GM19452 (cell line): ENCODE measurements around the gene PCGF1.

Experiments used
- ATAC-seq: cut with Tn5 transposase; IDR thresholded peaks from one replicate; pipeline ENCODE4 v1.9.1; 2021; ENCODE audit not compliant: unreplicated experiment

Gene PCGF1

DNA sequence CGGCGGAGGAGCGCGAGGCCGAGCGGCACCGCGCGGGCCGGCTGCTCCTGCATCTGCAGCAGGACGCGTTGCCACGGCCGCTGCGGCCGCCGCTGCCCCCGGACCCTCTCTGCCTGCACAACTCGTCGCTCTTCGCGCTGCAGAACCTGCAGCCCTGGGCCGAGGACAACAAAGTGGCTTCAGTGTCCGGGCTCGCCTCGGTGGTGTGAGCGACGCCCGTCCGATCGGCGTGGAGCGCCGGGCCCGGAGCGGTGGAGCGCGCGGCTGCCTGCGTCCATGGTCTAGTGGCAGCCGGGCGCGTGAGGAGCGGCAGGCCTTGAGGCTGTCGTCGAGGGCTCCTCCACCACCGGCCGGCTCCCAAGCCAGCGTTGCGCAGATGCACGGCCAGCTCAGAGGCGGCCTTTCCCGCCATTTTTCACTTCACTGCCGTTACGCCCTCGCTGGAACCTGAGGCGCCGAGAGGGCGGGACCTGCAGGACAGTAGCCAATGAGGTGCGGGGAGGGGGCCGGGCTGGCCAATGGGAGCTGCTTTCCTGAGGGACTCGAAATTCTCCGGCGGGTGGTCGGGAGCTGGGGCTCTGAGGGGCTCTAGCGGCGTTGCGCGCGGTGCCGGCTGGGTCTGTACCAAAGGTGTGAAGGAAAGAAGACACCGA is 8.6 kb upstream of the PCGF1 start:
- ATAC-seq = peak; percentile 64

GRCh38 chr2:74515271-74515980 is 7.9 kb upstream of the PCGF1 start:
- peak; percentile 14 for ATAC-seq

- no peak for ATAC-seq
Observed at GRCh38 chr2:74514368-74515270, 7.1 kb upstream of the PCGF1 start, which contains the start of gene TLX2. TSS of gene TLX2 (plus strand) at chr2:74514450. CDS start at chr2:74514807, 357 bp downstream.

DNA sequence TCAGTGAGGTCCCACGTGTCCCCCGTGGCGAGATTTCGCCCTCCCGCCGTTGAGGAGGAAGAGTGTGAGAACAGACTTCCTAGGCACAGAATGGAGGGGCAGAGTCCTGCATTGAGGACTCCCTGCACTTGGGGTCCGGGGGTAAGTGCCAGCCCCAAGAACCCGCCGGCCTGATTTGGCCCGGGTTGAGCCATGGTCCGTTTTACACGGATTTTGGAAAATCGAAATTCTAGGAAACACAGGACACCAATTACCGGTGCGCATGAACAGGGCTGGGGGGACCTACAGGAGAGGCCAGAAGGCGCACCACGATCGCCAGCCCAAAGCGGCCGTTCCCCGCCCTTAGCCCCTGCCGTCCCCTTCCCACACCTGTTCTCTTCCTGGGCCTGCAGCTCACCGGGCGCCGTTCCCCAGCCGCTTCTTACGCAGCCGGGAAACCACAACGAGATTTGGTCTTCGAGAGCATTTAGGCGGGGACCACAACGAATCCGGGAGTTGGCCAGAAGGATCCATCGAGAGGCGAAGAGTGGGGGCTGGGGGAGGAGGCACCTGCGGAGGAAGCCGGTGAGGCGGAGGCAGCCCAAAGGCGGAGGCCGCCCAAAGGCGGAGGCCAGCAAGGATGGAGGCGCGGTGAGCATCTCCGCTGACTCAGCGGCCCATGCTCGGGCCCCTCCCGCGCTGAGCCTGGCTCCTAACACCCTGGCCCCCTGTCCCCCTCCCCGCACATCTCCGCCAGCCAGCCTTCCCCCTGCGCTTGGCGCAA is 6.3 kb upstream of the PCGF1 start:
- no peak for ATAC-seq

DNA sequence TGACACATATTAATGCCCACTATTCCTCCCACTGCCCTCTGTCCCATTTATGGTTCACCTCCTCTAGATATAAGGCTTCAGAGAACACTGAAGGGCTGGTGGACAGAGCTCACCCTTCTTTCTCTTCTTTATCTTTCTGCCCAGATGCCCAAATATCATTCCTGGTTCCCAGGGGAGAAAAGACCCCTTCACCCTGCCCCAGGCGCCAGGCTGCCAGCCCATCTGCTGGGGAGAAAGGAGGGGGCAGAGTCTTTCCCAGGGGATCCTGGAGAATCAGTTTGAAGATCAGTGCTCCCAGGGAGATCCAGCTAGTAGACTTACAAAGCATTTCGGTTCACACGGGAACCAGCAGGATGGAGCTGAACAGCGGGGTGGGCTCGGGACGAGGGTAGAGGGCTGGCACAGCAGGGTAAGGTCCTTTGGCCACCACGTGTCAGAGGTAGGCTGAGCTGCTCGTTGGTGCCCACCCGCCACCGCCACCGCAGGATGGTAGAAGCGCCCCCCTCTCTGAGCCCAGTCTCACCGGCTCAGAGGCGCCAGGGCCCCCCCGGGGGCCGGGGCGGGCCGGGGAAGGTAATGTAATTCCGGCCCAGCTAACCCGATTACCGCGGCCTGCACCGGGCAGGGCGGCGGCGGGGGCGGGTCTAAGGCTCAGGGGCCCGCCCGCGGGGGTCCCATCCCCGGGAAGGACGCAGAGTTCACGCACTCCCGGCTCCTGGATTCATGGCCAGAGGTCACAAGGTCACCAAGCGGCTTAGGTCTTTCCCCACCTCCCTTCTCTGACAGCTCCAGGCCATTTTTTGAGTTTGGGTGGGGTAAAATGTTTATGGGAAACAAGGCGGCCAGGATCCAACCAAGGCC is 5.5 kb upstream of the PCGF1 start:
- ATAC-seq = no peak

- no peak for ATAC-seq
Observed at GRCh38 chr2:74511104-74511989, 3.9 kb upstream of the PCGF1 start.

GRCh38 chr2:74510272-74510671 is 2.8 kb upstream of the PCGF1 start:
- ATAC-seq = no peak

DNA sequence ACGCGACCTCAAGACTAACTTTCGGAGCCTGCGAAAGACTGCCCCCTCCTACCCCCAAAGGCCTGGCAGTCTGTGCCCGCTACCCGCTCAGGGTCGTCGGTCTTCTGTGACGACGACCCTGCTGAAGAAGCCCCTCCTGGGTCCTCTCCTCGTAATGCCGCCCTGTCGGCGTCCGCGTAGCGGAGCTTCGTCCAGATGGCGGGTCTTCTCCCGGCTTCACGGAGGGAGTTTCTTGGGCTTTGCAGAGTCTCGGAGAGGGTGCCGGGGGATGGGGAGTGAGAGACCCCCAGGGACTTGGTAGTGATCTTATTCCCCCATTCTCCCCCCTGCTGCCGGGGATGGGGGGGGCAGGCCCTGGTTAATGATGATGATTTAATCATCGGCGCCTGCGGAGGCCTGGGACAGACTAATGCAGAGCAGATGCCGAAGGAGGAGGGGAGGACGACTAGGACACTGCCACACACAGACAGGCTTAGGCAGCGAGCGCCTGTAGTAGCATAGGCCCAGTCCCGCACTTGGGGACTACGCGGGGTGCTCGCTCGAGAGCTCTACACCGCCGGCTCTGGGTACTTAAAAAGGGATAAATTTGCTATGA is 528 bp upstream of the PCGF1 start:
- no peak for ATAC-seq

GRCh38 chr2:74505448-74506246 is 1.8 kb downstream of the PCGF1 start:
- ATAC-seq = no peak

- ATAC-seq = no peak
Observed at GRCh38 chr2:74504591-74504990, 2.9 kb downstream of the PCGF1 start.

DNA sequence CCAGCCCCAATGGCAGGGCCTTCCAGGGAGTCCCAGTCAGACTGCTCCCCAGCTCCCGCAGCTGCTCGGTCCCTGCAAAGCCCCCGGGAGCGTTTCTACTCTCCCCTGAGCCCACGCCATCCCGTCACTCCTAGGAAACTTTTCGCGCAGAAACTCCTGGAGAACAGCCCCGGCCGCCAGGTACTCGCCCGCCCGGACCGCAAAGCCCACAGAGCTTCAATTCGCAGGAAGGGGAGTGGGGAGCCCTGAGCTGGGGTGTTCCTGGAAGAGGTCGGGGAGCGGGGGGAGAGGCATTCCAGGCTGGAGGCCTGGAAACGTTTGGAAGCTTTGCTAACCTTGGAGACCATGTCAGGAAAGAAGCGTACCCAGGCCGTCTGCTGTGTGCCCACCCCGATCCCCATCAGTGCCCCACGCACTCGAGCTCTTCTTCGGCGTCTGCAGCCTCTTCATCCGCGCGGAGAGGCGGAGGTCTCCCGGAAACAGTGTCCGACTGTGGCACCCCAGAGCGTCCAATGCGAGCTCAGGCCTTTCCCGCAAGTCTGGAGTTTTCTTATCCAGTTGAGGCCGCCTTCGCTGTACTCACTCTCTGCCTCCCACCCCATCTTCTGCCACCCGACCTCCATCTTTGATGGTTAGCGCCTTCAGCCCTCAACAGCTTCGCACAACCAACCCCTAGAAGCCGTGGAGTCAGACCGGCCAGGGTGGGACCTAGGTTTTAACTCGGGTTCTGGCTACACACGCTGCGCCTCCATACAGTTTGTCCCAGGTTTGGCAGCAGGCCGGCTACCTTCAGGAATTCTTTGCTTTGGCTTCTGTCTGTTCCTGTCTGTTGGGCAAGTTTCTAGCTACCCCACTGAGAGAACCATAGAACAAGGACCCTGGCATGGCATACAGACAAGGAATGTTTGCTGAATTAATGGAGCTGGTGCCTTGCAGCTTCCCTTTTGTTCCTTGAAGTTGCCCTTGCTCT is 3.7 kb downstream of the PCGF1 start:
- no peak for ATAC-seq

DNA sequence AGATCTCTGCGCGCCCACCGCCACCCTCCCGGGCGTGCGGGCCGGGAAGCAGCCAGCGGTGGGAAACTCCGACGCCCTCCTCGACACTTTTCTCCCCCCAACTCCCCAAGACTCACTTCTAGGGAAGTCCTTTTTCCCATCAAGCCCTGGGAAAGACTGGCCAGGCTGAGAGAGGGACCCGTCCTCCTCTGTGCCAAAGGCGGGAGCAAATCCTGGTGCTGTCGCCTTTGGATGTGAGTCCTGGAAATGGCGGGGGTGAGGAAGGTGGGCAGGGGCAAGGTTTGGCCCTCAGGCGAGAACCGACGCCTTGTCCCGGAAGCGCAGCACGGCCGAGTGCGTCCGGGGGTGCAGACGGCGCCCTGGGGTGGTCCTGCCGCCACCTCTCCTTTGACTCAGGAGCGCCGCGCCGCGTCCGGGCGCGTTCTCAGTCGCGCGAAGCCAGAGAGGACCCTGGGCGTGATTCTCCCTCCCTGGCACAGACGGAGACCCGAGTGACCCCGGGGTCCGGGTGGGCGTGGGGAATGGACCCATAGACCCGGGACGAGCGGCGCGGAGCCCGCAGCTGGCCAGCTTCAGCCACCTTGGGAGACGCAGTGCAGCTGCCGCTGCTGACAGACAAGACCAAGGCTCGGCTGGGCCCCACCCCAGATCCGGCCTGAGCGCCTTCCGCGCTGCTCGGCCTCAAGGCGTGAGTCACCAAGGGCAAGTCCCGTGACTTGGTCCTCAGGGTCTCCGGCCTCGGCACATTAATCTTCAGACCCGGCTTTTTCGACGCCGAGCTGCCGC is 4.6 kb downstream of the PCGF1 start:
- peak; percentile 50 for ATAC-seq

GRCh38 chr2:74502147-74502719 is 5.3 kb downstream of the PCGF1 start:
- ATAC-seq = no peak

DNA sequence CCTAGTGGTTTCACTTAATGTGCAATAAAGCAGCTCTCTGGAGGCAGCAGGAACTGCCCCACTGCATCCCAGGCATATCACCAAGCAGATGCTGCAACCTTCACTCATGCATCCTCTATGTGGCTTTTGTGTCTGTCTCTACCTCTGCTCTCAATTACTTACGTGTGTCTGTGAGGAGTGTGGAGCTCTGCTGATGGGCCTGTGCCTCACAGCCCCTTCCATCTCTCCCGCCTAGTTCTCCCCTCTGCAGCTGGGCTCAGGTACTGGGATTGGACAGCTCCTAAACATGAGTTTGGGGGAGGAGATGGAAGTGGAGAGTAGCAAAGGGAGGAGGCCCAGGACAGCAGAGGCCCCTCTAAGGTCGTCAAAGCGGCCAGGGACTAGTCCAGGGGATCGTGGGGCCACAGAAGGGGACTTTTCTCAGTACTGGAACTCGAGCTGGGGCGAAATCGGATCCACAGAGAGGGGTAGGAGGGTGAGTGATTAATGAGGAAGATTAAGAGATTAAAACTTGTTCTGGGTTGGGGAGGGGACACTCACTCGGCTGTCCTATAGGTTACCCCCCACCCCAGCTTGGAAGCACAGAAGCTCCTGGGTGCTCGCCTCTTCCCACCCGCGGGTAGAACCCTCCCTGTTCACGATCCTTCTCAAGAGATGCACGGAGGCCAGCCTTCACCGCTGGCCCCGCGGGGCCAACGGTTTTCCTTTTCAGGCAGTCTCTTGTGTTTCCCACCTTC is 6.0 kb downstream of the PCGF1 start:
- ATAC-seq = no peak

GRCh38 chr2:74500578-74500946 is 6.9 kb downstream of the PCGF1 start:
- ATAC-seq = no peak
